GM11168 (cell line): ENCODE results near the gene TSPAN9.

Experiments used
- in situ Hi-C: fragments of 300-500 bp; cut with MboI; formaldehyde crosslinking; loops from one replicate; pipeline ENCODE4 v1.12.0; 2022; ENCODE audit warnings: low sequenced_read_pairs; ENCODE audit not compliant: unreplicated experiment

The TSPAN9 gene

DNA sequence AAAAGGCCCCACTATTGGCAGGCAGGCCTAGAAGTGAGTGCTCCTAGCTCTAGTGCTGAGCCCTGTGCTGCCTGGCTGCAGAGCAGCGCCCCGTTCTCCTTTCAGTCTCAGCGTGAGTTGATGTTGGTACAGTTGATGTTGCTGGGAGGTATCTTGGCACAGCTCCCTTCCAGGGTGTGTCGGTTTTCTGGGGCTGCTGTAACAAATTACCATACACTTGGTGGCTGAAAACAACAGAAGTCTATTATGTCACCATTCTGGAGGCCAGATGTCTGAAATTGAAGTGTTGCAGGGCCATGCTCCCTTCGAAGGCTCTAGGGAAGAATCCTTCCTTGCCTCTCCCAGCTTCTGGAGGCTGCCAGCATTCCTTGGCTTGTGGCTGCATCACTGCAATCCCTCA is 151.4 kb downstream of the TSPAN9 start:
- in situ Hi-C loops, result no loop called here

DNA sequence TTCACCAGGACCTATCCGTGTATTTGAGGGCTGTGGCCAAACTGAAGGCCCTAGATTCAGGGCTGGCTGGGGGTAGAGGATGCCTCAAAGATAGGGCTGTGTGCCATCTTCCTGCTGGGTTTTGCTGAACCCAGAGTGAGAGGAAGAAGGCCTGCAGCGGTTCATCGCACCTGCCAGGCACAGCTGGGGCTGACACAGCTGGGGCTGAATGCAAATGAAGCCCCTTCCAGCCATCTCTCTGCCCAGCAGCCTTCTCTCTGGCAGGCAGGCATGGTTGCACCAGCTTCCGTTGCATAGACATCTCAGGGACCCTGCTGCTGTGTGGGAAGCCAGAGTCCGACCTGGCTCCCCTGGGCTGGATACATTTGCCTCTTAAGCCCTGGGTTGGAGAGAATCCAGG is 152.4 kb downstream of the TSPAN9 start:
- in situ Hi-C loops, result no loop called here

DNA sequence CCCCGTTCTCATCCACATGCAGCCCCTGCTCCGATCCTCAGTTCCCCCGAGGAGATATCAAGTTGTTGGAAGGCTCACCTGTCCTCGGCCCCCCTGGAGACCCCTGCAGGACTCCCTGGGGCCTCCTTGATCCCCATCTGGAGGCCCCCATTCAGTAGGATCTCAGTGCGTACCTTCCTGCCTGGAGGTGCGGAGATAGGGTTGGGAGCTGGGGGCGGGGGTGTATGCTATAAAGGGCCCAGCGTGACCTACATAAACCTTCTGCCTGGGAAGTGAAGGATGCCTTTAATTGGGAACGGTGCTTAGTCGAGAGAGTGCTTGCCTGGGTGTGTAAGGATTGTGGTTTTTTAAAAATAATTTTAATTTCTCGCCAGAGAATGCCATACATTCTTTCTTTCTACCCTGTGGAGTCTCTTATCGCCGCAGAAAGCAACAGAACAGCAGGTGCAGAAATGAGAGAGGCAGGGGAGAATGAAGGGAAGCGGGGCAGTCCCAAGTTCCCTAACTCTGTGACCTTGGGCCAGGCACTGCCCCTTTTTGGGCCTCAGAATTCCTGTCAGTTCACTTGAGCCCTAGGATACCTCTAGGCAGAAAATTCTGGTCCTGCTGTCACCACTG is 153.7 kb downstream of the TSPAN9 start:
- in situ Hi-C loops, result no loop called here

DNA sequence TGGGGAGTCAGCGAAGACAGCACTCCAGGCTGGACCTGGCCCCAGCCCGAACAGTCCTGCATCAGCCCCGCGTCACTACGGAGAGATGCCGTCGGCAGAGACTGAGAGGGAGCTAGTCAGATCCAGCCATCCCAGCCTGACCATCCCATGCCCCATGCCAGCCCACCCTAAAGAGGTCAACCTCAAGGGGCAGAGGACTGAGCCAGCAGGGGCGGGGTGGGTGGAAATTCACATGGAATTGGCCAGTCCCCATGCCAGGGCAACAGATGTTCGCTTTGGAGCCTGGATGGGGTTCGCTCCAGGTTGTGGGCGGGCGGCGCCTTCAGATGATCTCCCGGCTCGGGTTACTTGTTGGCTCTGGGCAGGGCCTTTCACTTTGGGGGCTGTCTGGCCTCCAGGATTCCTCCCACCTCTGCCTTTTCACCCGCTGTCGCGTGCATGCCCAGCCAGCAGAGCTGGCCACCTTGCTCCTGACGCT is 154.3 kb downstream of the TSPAN9 start:
- in situ Hi-C loops, result no loop called here

- in situ Hi-C loops, result no loop called here
Observed at GRCh38 chr12:3233797-3234196, 156.6 kb downstream of the TSPAN9 start.

DNA sequence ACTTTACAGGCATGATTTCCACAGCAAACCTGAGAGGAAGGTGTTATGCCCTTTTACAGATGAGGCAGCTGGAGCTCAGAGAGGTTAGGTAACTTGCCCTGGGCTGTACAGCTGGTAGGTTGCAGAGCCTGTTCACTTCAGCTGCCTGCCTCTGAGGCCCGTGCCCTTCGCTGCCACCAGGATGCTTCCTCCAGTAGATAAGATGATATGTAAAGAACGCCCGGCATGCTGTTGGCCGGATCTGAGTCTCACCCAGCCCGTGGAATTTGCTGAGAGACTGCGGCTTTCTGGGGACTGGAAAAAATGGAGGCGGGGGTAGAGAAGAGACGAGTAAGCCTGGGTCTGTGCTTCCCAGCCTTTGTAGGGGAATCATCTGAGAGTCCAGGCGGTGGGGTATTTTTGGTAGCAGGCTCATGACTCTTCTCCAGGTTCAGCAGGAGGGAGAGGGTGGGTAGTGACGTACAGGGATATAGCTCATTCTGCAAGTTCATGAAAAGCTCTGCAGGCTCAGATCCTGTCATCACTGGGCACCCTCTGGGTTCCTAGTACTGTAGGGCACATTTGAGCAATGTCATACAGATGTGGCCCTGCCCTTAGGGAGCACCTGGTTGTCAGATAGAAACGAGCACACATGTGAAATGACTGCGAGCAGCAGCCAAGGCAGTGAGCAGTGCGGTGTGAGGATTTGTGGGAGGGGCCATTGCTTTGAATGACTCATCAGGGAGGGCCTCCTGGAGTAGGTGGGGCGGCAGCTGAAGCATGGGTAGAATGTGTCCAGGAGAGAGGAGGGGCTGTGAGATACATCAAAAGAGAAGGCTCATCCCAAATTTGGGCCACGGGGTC is 159.4 kb downstream of the TSPAN9 start:
- in situ Hi-C loops, result no loop called here

DNA sequence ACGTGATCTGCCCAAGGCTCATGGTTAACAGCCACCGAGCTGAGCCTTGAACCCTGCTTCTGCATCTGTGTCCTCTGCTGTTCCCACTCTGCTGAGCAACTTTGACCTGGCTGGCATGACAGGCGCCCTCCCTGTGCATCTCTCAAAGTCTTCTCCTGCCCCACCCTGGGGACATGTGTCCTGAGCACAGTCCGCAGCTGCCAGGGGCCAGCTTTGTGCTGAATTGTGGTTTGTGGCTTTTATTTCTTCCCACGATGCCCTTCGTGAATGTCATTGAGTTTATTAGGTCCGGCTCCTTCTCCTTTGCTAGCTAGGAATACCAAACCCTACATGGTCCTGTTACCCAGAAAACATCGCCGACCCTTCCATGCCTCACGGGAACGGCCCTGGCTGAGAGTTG is 161.0 kb downstream of the TSPAN9 start:
- in situ Hi-C loops, result no loop called here

DNA sequence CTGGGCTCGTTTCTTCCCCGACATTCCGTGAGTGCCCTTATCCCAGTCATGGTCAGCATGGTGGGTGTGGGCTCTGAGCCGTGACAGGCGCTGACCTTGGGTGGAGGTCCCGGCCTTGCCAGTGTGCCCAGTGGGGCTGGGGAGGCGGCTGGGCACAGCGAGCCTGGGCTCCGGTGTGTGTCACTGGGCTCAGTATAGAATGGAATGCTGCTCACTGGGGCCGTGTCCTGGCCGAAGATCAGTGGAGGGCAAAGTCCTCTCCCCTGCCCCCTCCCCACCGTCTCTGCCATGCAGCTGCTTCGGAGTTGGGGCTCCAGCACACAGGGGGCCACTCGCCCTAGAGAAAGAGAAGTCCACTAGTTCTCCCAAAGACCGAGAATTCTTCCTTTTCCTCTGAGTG is 164.4 kb downstream of the TSPAN9 start:
- in situ Hi-C loops, result no loop called here

- in situ Hi-C loops, result no loop called here
Observed at GRCh38 chr12:3242199-3242863, 165.2 kb downstream of the TSPAN9 start.

GRCh38 chr12:3243376-3244084 is 166.4 kb downstream of the TSPAN9 start:
- in situ Hi-C loops, result no loop called here

DNA sequence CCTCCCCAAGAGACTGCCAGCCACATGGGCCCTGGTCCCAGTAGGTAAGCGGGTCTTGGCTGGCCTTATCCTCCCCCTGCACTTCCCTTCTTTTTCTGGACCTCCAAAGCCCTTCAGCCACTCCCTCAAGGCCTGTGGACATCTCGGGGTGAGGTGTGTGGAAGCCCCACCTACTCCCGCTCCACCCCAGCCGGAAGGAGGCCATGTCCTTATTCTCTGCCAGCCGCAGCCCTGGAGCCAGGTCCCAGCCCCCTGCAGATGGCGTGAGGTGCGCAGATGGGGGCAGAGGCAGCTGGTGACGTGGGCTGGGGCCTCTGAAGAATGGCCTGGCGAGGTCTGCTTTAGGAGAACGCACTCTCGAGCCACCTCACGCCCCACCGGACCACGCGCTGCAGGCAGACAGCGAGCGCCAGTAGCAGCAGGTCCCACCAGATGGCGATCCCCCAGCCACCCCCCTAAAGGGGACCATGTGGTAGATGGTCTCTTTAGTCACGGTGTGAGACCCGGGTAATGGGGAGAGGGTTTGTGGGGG is 167.1 kb downstream of the TSPAN9 start:
- in situ Hi-C loops, result no loop called here

DNA sequence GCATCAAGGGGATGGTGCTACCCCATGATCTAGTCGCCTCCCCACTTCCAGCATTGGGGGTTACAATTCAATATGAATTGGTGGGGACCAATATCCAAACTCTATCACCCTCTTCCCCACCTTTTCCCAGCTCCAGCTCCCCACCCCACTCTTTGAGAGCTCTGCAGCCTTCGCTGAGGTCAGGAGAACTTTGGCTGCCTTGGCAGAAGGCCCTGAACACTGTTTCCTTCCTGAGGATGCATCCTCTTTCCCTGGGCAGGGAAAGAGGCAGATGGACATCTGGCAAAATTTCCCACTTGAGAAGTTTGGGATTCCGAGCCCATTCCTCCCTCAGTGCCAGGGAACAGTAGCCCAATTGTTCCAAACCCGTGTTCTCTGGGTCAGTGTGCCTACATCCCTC is 169.1 kb downstream of the TSPAN9 start:
- in situ Hi-C loops, result no loop called here

- in situ Hi-C loops, result no loop called here
Observed at GRCh38 chr12:3247077-3247476, 169.9 kb downstream of the TSPAN9 start.

- in situ Hi-C loops, result no loop called here
Observed at GRCh38 chr12:3247629-3248161, 170.5 kb downstream of the TSPAN9 start.

GRCh38 chr12:3249081-3249800 is 172.1 kb downstream of the TSPAN9 start:
- in situ Hi-C loops, result no loop called here

DNA sequence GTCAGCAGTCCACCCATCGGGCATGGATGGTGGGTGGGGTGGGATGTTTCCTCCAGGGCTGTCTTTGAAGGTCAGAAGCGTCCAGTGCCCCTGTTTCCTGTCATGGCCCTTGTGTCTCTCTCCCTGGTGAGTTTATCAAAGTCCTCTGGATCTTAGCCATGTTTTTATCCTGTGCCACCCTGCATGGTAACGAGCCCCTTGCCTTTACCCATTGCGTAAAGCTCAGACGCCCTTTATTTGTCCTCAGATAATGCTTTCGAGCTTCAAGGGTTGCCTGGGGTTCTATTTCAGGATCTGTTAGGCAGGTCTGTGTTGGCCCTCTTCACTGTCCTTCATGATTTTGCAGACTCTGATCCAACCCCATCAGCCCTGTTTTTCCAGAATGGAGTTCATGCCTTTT is 172.9 kb downstream of the TSPAN9 start:
- in situ Hi-C loops, result loop anchor here (25.0 kb wide), 1 partner anchor 113 kb away; no protein-coding TSS in a partner anchor

DNA sequence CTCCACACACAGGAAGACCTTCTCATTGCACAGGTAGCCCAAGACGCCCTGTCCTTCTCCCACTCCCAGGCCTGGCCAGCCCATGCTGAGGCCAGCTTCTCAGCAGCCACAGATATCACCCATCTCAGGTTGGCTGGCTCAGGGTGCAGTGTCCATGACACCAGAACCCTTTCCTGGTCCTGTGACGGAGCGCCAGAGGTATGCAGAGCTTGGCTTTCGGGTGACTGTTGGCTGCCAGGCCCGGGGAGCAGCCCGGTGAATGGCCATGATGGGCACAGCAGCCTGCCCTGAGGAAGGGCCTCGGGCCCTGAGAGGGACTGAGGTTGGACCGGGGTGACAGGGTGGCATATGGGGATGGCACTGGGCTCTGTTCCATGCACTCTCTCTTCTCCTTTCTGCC is 173.4 kb downstream of the TSPAN9 start:
- in situ Hi-C loops, result loop anchor here (25.0 kb wide), 1 partner anchor 113 kb away; no protein-coding TSS in a partner anchor

DNA sequence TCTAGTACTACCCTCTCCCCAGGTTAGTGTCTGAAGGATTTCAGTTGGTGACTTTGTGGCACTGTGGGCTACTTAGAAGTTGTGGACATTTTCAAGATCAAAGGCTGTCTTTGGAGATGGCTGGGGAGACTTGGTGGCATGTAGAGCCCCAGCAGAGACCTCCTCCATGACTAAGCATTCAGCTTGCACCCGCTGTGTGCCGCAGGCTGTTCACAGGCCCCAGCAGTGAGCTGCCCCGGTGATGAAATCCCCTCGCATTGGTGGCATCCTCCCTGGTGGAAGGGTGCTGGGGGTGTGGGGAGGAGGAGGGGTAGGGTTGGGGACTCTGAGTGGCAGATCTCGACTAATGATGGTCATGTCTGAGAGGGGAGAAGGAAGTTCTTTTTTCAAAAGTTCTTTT is 173.9 kb downstream of the TSPAN9 start:
- in situ Hi-C loops, result loop anchor here (25.0 kb wide), 1 partner anchor 114 kb away; no protein-coding TSS in a partner anchor

GRCh38 chr12:3251691-3252090 is 174.5 kb downstream of the TSPAN9 start:
- in situ Hi-C loops, result loop anchor here (25.0 kb wide), 1 partner anchor 114 kb away; no protein-coding TSS in a partner anchor
